ENCODE results near the gene BACE2.

BACE2 gene

DNA sequence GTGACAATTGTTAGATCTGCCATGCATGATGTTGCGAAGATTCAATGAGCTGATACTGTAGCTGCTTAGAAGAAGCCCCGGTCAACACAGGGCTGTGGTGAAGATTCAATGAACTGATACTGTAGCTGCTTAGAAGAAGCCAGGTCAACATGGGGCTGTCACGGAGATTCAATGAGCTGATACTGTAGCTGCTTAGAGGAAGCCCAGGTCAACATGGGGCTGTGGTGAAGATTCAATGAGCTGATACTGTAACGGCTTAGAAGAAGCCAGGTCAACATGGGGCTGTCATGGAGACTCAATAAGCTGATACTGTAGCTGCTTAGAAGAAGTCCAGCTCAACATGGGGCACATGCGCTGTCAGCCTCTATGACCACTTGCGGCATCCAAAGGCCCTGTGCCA lies 18.8 kb upstream of the BACE2 start:
- DNase-seq: peak; percentile 86

- DNase-seq: peak; percentile 47
Measured at GRCh38 chr21:41152147-41152546, 15.8 kb upstream of the BACE2 start.

GRCh38 chr21:41153443-41153842 lies 14.5 kb upstream of the BACE2 start:
- DNase-seq: no peak

GRCh38 chr21:41156142-41156541 lies 11.8 kb upstream of the BACE2 start:
- DNase-seq: no peak

GRCh38 chr21:41158026-41158425 lies 9.9 kb upstream of the BACE2 start:
- no peak for DNase-seq

DNA sequence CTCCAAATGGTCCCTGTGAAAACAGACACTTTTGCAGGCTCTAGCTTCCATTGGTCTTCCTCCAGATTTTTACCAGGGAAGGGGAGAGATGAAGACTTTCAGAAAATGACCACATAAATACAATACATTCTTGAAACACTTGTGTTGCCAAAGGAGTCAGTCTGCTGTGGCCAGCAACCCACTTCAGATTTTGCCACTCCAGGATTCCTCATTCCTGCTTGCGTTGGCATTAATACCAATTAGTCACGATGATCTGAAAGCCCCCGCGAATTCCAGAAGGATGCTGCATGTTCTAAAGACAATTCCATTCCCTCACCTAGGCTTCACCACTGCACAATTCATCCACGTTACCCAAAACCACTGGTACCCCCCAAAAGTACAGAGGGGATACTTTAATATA lies 7.9 kb upstream of the BACE2 start:
- no peak for DNase-seq

GRCh38 chr21:41161428-41161827 lies 6.5 kb upstream of the BACE2 start:
- no peak for DNase-seq

DNA sequence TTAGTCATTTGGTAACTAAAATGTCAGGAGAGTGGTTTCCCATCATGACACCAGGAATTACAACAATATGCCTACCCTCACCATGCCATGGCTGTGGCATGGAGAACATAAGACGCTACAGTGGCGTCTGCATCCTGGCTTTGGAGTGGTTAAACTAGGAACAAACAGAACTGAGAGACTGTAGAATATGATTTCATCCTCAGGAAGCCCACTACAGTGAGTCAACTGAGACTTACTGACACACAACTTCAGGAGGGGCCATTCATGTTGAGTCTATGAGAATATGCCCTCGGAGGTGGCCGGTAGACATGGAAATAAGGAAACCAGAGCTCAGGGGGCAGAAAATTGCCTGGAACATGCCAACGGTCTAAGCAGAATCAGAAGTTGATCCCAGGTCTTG lies 5.9 kb upstream of the BACE2 start:
- DNase-seq: no peak

- DNase-seq: no peak
Measured at GRCh38 chr21:41163091-41163490, 4.9 kb upstream of the BACE2 start.

GRCh38 chr21:41164052-41164451 lies 3.9 kb upstream of the BACE2 start:
- no peak for DNase-seq

- DNase-seq: no peak
Measured at GRCh38 chr21:41164981-41165655, 2.8 kb upstream of the BACE2 start.

DNA sequence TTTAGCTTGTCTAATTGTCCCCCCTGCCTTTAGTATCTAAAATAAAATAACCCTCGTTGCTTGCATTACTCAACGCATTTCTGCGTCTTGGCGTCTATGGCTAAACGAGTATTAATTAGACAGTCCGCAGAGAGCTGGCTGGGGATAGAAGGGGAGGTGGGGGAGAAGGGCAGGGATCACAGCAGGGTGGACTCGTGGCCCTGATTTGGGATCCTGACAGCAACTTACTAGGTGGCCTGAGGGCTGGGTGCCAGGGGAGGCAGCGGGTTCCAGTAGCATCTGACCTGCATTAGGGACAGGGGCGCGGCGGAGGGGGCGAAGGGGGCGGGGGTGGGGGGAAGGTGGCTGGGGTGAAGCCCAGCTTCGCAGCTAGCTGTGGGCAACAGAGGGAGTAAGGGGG lies 1.1 kb upstream of the BACE2 start:
- no peak for DNase-seq

- DNase-seq: peak; percentile 61
Measured at GRCh38 chr21:41168391-41169257, 664 bp downstream of the BACE2 start.

DNA sequence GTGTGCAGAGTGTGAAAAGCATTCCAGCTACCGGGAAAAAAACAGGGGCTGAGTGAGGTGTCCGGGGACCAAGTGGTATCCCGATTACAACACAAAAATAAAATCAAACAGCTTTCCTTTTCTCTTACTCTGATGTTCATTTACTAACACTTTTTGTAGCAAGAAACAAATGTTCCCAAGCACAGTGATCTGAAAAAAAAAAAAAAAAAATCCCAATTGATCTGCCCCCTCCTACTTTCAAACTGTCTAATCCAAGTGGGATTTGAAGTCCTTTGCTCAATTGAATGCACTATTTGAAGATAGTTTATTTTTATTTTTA lies 1.3 kb downstream of the BACE2 start:
- no peak for DNase-seq

DNA sequence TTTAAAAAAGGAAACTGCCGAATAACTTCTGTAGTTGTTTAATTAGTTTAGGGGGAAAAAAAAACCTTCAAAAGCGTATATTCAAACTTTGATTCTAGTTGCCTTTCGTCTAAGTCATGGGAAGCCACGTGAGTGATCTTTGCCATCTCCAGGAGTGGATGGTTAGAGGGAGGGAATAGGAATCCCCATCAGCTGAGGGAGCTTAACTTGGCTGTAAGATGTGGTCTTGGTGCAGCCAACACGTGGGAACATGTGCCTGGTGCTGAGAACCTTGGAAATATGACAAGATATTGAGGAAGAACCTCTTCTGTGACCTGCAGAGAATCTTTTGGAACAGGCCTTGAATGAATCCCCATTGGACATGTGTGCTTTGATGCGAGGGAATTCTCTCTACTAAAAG lies 1.7 kb downstream of the BACE2 start:
- no peak for DNase-seq

DNA sequence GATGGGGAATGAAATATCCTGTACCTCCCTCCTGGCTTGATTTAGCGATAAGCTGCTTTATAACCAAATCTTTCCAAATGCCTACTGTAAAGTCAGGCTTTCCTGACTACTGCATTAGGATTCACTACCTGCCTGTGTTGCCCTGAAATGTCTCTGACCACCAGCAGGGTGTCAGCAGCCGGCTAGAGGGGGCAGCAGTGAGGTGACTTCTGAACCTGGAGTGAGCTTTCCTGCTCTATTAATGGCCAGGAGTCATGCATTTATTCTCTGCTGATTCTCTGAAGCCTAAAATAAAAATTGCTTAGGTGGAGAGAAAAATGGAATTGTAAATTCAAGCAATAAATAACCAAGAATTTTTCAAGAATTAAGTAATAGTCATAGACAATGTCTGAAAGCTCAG lies 2.5 kb downstream of the BACE2 start:
- DNase-seq: peak; percentile 76

DNA sequence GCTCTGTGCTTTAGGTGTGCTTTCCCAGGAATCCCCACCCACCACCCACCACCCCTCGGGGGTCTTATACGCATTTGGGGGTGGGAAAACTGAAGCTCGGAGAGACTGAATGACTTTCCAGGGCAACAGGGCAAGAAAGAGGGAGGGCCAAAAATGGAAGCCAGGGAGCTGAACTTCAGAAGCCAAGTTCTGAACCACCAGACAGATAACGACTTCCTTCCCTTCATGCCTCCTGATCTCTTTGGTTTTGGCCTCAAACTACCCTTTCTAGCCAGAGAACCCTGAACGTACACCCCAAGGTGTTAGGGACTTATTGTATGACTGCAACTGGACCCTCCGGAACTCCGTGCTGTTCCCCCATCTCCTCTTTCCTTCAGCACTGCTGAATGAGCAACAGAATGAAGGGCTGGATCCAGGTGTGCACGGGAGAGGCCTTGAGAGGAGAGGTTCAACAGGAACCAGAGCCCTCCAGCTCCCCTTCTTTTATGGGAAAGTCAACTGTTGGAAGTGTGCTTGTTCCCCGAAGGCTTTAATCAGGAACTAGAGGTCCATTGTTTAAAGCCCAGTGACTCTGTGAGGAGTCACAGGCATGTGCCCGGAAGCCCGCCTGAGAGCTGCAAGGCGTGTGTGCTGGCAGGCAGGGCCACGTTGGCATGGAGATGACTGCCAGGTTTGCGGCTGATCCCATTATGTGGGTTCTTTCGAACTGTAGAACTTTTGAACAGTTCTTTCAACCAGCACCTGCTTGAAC lies 3.1 kb downstream of the BACE2 start:
- peak; percentile 51 for DNase-seq

- no peak for DNase-seq
Measured at GRCh38 chr21:41175080-41175479, 7.1 kb downstream of the BACE2 start.

- no peak for DNase-seq
Measured at GRCh38 chr21:41176846-41177245, 8.9 kb downstream of the BACE2 start.

DNA sequence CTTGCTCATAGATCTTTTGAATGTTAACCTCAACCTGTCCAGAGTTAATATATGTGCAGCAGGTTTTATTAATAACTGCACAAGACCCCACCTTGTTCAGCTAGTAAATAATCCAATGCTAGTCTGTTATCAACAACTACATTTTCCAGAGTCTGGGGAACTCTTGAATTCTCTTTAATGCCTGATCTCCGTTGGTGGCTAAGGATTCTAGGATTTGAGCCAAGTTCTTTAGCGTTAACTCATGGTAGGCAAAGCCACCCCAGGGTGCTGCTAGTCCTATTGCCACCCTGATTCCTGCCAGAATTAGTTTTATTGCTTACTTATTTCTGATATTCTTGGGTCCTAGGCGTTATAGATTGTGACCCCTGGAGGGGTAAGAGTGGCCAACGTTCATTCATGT lies 12.8 kb downstream of the BACE2 start:
- no peak for DNase-seq

GRCh38 chr21:41182547-41182946 lies 14.6 kb downstream of the BACE2 start:
- DNase-seq: no peak

- DNase-seq: no peak
Measured at GRCh38 chr21:41183575-41183974, 15.6 kb downstream of the BACE2 start.

GRCh38 chr21:41185802-41186201 lies 17.8 kb downstream of the BACE2 start:
- DNase-seq: no peak
